Measurements from ENCODE around the gene CLDN18.

GRCh38 chr3:138051947-138052802 lies 42.2 kb downstream of the CLDN18 start:
- TF ChIP-seq POLR2A (IDR thresholded peaks at IDR 0.05) (no peak), CTCF (IDR thresholded peaks at IDR 0.05) (peak; percentile 16 to 49 (median 32))

All from testis (tissue), 2 donors.